ENCODE results near the gene FBXL13.
"Not testable (repeated sequence)": the region's sequence is repeated elsewhere in the genome, so short reads cannot be mapped to it uniquely, and the experiment has no call there.

Gene FBXL13

DNA sequence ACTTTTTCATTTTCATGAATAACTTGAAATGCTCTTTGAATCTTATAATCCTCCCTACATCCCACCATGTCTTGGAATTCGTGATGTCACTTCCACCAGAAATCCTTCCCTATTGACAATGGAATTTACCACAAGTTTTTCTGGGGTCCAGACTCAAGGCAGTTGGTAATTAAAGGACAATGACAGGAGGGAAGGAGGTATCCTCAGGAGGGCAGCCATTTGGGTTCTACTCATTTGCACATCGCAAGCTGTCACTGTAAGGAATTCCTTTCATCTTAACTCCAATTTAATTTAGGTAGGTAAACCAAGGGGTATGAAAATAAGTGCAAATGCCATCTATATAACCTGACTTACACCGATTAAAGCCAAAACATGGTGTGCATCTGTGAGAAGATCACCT lies 139.9 kb downstream of the FBXL13 start:
- DNase-seq (ENCODE audit: low spot score): no peak

DNA sequence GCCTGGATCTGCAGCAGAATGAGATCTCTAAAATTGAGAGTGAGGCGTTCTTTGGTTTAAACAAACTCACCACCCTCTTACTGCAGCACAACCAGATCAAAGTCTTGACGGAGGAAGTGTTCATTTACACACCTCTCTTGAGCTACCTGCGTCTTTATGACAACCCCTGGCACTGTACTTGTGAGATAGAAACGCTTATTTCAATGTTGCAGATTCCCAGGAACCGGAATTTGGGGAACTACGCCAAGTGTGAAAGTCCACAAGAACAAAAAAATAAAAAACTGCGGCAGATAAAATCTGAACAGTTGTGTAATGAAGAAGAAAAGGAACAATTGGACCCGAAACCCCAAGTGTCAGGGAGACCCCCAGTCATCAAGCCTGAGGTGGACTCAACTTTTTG lies 140.4 kb downstream of the FBXL13 start:
- DNase-seq (ENCODE audit: low spot score): no peak

- no peak for DNase-seq (ENCODE audit: low spot score)
These were observed 140.8 kb downstream of the FBXL13 start for GRCh38 chr7:102933763-102934162.

DNA sequence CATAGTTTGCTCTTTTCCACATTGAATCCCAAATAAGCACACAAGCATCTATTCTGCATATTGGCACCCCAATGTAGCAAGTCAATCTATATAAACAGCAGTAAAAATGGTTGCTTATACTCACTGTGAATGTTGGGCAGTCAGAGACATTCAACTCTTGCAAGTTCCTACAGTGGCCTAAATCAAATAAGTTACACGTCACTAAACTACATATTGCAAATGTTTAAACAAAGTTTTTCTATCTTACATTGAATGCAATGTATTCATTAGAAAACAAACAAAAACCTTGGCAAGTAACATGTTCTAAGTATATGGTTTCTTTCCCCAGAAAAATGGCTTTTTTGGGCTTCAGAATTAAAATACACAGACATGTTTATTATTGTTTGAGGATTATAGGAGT lies 142.8 kb downstream of the FBXL13 start:
- DNase-seq (ENCODE audit: low spot score): no peak

DNA sequence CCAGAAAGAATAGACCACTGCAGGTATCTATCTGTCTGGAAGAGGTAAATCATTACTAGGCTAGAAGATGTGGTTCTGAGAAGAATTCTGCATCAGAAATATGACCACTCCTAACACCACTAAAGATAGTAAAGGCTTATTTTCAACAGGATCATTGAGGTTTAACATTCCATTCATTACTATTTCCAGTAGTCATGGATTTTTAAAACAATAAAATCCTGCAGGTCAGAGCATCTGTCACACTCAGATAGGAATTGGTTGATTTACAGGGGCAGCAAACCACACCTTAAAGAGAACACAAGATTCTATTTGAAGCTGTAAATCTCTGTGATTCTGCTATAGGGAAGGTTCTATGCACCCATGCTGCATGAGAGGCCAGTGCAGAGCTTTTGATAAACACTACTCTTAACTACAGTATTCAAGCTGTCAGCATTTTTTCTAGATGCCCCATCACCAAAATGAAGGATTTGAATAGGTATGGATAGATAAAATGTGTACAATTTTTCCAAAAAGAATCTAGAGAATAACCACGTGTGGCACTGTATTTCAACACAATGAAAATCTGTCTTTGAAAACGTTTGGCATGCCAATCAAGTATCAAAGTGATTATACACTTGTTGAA lies 147.2 kb downstream of the FBXL13 start:
- no peak for DNase-seq (ENCODE audit: low spot score)

DNA sequence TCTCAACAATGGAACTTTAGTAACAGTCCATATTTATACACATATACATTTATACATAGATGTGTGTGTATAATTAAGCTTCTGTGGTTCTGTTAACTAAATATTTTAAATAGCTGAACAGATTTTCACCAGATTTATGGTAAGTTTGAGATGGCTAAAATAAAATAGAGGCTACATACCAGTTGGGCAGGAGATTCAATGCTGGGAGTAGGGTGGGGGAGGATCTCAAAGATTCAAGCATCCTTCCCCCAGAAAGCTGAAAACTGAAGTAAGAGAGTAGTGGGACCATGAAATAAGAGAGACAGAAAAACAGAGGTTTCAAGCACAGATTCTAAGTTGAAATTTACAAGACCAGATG lies 147.8 kb downstream of the FBXL13 start:
- no peak for DNase-seq (ENCODE audit: low spot score)

DNA sequence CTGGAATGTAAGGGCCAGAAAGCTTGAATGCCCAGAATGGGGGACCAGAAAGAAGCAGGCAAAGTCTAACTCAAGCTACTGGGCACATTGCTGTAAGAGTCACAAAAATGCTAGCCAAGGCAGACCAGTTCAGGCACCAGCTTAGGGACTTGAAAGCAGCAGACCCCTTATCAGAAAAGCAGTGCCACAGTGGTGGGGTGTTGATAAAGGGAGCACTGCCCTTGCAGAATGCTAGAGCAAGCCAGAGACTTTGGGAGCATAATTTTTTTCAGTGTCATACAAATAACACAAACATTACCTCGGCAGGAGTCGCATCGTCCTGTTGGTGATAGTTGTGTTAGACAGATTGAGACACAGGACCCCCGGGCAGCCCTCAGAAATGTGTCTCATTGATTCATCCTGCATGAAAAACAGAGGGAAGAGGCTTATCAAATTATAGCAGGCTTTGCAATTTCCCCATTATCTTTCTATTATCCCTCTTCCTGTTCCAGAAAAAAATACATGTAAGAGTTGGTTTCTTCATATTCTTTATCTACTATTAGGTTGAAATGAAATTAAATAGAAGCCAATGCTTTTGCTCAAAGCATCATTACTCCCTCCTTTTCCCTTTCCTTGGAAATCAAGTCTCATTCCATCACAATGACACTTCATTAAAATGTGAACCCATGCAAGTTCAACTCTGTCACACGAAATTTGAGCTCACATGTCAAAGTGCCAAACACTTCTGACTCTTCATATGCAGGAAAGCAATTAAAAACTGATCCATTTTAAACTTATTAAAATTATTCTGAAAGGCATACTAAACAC lies 148.4 kb downstream of the FBXL13 start:
- no peak for DNase-seq (ENCODE audit: low spot score)

DNA sequence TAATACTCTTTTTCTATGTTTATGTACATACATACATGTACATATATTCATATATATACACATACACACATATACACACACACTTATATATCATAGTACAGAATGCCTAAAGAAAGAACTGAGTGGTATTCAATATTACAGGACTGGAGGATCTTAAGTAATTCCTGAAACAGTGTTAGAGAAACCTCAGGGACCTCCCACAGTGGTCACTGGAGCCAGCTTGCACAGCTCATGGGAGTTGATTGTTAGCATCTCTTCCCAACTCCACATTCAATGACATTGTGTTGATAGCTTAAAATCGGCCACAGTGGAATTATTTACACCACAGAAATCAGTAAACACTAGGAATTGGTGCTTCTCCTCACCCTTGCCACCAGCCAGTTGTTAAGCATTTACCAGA lies 155.8 kb downstream of the FBXL13 start:
- no peak for DNase-seq (ENCODE audit: low spot score)

- no peak for DNase-seq (ENCODE audit: low spot score)
These were observed 156.9 kb downstream of the FBXL13 start for GRCh38 chr7:102917436-102918353.

GRCh38 chr7:102916881-102917280 lies 157.7 kb downstream of the FBXL13 start:
- no peak for DNase-seq (ENCODE audit: low spot score)

- peak; percentile 80 for DNase-seq (ENCODE audit: low spot score)
These were observed 158.2 kb downstream of the FBXL13 start for GRCh38 chr7:102916426-102916825.

DNA sequence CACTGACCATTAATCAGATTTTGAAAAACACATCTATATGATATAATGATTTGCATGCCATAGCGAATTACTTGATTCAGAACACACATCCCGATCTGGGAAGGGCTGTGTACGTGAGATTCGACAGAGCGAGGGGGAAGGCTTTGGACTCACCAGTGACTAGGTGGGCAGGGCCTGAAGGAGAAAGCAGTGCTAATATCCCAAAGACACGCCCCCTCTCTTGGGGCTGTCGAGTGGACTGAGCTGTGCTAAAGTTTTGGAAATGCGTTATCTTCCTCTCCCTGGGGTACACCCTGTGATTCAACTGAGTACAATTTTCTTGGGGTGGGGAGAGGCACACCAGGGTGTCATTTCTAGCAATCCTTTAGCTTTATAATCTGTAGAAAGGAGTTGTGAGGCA lies 160.0 kb downstream of the FBXL13 start:
- DNase-seq (ENCODE audit: low spot score): no peak

GRCh38 chr7:102913826-102914225 lies 160.8 kb downstream of the FBXL13 start:
- no peak for DNase-seq (ENCODE audit: low spot score)

GRCh38 chr7:102912742-102913141 lies 161.9 kb downstream of the FBXL13 start, which contains the start of gene LRRC17:
LRRC17 (plus strand) TSS chr7:102913000; CDS start chr7:102933914, 20,914 bp downstream.
- DNase-seq (ENCODE audit: low spot score): no peak

- no peak for DNase-seq (ENCODE audit: low spot score)
These were observed 165.9 kb downstream of the FBXL13 start for GRCh38 chr7:102908676-102909075.

DNA sequence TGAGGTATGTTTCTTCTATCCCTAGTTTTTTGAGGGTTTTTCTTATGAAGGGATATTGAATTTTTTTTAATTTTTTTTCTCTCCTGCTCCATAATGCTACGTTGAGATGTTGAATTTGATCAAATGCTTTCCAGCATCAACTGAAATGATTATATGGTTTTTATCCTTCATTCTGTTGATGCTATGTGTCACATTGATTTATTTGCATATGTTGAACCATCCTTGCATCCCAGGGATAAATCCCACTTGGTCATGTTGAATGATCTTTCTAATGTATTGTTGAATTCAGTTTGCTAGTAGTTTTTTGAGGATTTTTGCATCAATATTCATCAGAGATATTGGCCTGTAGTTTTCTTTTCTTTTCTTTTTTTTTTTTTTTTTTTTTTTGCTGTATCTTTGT lies 171.0 kb downstream of the FBXL13 start:
- not testable (repeated sequence) for DNase-seq (ENCODE audit: low spot score)

GRCh38 chr7:102902052-102902451 lies 172.5 kb downstream of the FBXL13 start:
- not testable (repeated sequence) for DNase-seq (ENCODE audit: low spot score)

- no peak for DNase-seq (ENCODE audit: low spot score)
These were observed 176.1 kb downstream of the FBXL13 start for GRCh38 chr7:102898532-102898859.

DNA sequence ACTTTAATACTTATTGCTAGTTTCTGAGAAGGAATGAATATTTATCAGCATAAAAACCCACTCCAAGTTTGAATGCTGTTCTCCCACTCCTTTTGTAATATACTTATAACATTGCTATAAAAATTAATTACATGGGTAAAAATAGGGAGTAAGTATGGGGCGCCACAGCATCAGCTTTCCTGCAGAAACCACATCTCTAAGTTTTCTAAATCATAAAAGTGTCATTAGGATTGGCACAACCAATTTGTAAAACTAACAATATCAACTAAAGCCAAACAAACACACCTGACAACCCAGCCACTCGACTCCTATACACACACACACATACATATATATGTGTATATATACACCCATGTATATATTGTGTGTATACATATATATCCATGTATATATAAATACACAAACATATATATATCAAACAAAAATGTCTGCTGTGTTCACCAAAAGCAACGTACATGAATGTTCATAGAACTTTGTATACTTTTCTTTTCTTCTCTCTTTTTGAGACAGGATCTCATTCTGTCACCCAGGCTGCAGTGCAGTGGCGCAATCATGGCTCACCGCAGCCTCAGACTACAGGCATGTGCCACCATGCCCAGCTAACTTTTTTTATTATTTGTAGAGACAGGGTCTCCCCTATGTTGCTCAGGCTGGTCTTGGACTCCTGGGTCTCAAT lies 176.6 kb downstream of the FBXL13 start:
- no peak for DNase-seq (ENCODE audit: low spot score)

- no peak for DNase-seq (ENCODE audit: low spot score)
These were observed 177.4 kb downstream of the FBXL13 start for GRCh38 chr7:102897211-102897631.

DNA sequence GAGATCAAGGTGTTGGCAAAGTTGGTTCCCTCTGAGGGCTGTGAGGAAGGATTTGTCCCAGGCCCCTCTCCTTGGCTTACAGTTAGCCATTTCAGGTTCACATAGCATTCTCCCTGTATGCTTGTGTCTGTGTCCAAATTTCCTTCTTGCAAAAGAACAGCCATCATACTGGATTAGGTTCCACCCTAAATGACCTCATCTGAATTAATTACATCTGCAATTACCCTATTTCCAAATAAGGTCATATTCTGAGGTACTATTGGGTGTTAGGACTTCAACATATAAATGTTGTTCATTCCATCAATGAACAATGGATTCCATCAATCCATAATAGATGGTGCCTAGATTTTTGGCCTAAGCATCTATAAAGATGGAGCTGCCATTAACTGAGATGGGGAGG lies 178.0 kb downstream of the FBXL13 start:
- no peak for DNase-seq (ENCODE audit: low spot score)

- DNase-seq (ENCODE audit: low spot score): no peak
These were observed 179.0 kb downstream of the FBXL13 start for GRCh38 chr7:102895602-102896001.

Data from RKO (cell line).